Ovary (tissue), 9 donors: ENCODE results near the gene ACVRL1. TPM values are rescaled to one million over a fixed set of nuclear protein-coding genes. Genes with fewer than 3 reads are reported as not detected.

Source experiments
- DNase-seq, 5 donors: peaks; one replicate each; pipeline ENCODE4 v3.0.0-alpha.2; 2019 to 2020
- H3K27ac ChIP-seq, 2 donors: fragments of 200-600 bp; one replicate each; pipeline versions ENCODE4 v1.5.1 to v1.8.0; 2019 to 2022
- H3K27me3 ChIP-seq: fragments of 200-600 bp; one replicate; pipeline ENCODE4 v1.8.0; 2022
- H3K36me3 ChIP-seq: fragments of 200-600 bp; sonication (generic); one replicate; pipeline ENCODE4 v1.5.1; 2019
- H3K4me1 ChIP-seq: one replicate; pipeline ENCODE4 v1.8.1; 2013; ENCODE audit warnings: mild to moderate bottlenecking, moderate library complexity; ENCODE audit not compliant: insufficient read depth
- H3K4me3 ChIP-seq: fragments of 200-600 bp; sonication (generic); one replicate; pipeline ENCODE4 v1.5.1; 2017
- H3K9me3 ChIP-seq, 2 donors: fragments of 200-600 bp in 1 of 2; sonication (generic) in 1 of 2; one replicate each; pipeline versions ENCODE4 v1.5.1 to v1.8.1; 2013 to 2019; ENCODE audit warnings: mild to moderate bottlenecking in 1 of 2, moderate library complexity in 1 of 2
- EP300 ChIP-seq: sonication (generic); formaldehyde crosslinking; IDR thresholded peaks from one replicate; pipeline ENCODE4 v1.6.1; 2017; ENCODE audit warnings: antibody characterized with exemption
- POLR2A ChIP-seq: fragments of 450-650 bp; IDR thresholded peaks from one replicate; pipeline ENCODE4 v1.6.1; 2017; ENCODE audit warnings: antibody characterized with exemption, mild to moderate bottlenecking, moderate library complexity
- WGBS, 3 donors: extraction: QIAGEN DNeasy Blood & Tissue Kit in 1 of 3; methylation state at CpG; one replicate each; pipeline versions ENCODE4 v1.1.5 to v1.1.7; 2013 to 2017; 5-methylcytosine and 5-hydroxymethylcytosine counted together
- intact Hi-C, 4 donors: fragments of 100-400 bp; cut with DNase I; formaldehyde crosslinking; loops; one replicate each; pipeline versions ENCODE4 v1.11.0 to v1.15.1; 2022 to 2023
- polyA plus RNA-seq, 2 donors: library from polyadenylated mRNA; stranded (reverse); fragments of 200-250 nt in 1 of 2; fragments of 350-450 nt in 1 of 2; fragmentation: Illumina TruSeq in 1 of 2; extraction: RNeasy Lipid Tissue Mini Kit (QIAGEN cat#74804) in 1 of 2; gene quantifications; one replicate each; pipeline ENCODE4 v1.2.3, GENCODE V29; 2013 to 2014
- total RNA-seq, 7 donors: library from RNA; depleted of rRNA in 2 of 7; stranded (reverse); fragments of >200 nt in 2 of 7; fragmentation: NEBNext Ultra II Directional in 3 of 7; extraction: Animal tissue kit (Norgen Biotek cat#: 25700) in 3 of 7; gene quantifications; one replicate each; pipeline versions ENCODE4 v1.1.0 to v1.2.4, GENCODE V29; 2016 to 2023
- TF ChIP-seq, protein P1 (sequence below), 3 donors: fragments of 450-650 bp in 2 of 3; fragments of 200-600 bp in 1 of 3; IDR thresholded peaks; one replicate each; pipeline versions ENCODE4 v1.5.1 to v1.8.0; 2016 to 2022; ENCODE audit warnings: antibody characterized with exemption in 3 of 3, mild to moderate bottlenecking in 1 of 3
- donor health status: DM: no; HTN: no; CAD: no; lungs with moderate emphysema.
- donor health status: DM: no; HTN: no; CAD: no.
- donor health status: Bipolar disorder and iron deficiency.
- donor health status: DM: yes; HTN: yes; CAD: no.
- donor health status: DM: no; HTN: no; CAD: no.
- donor health status: DM: yes; HTN: yes; CAD: no.

Gene ACVRL1
- total and polyA plus RNA-seq, 9 donors, result 5.7 to 17.6 (median 11.2) TPM

DNA sequence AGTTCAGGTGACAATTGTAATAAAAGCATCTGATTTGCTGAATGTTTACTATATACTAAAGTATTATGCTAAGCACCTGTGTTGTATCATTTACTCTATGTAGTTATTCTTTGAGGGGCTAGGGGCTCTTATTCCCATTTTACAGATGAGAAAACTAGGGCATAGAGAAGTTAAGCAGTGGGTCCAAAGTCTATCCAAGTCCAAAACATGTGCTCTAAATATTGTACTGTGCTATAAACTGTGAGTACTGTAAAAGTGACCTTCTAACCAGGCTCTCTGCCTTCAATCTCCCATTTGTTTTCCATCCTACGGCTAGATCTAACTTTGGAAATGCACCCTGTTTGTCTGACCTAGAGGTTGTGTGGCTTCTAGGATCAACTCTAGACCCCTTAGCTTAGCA is 53.2 kb downstream of the ACVRL1 start:
- Histone ChIP-seq H3K4me3 (no peak overlapping the region), H3K4me1 (no peaks in the 10 kb centered on the region), H3K27ac (no peak overlapping the region), H3K36me3 (no peaks in the 10 kb centered on the region), H3K9me3 (no peaks in the 10 kb centered on the region), H3K27me3 (no peaks in the 10 kb centered on the region)
- WGBS, 3 donors, result 81 to 89% (median 84%) methylated on average over 1 of the region's 1 CpG
- DNase-seq, result no peak
- TF ChIP-seq EP300, result no peak
- TF ChIP-seq POLR2A, result no peak
- TF ChIP-seq, protein P1, sequence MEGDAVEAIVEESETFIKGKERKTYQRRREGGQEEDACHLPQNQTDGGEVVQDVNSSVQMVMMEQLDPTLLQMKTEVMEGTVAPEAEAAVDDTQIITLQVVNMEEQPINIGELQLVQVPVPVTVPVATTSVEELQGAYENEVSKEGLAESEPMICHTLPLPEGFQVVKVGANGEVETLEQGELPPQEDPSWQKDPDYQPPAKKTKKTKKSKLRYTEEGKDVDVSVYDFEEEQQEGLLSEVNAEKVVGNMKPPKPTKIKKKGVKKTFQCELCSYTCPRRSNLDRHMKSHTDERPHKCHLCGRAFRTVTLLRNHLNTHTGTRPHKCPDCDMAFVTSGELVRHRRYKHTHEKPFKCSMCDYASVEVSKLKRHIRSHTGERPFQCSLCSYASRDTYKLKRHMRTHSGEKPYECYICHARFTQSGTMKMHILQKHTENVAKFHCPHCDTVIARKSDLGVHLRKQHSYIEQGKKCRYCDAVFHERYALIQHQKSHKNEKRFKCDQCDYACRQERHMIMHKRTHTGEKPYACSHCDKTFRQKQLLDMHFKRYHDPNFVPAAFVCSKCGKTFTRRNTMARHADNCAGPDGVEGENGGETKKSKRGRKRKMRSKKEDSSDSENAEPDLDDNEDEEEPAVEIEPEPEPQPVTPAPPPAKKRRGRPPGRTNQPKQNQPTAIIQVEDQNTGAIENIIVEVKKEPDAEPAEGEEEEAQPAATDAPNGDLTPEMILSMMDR (IDR thresholded peaks at IDR 0.05), result no peak
- intact Hi-C loops, result no loop called here

DNA sequence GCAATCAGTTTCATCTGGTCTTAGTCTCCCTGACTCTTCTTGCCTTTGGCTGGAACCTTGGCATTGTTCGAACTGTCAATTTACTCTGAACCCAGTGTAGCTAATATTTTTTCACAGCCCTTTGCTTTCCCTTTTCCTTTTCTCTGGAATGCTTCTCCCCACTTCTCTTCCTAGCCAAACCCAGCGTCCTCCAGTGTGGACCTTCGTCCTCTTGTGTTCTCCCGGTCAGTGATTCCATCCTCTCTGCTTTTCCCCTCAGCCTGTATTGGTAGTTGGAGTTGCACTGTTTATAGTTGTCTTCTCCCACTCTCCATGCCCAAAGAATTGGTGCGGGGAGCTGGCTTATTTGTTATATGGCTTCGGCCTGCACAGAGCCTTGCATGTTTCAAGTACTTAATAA is 53.6 kb downstream of the ACVRL1 start:
- Histone ChIP-seq H3K4me3 (no peak overlapping the region), H3K27me3 (no peaks in the 10 kb centered on the region), H3K4me1 (no peaks in the 10 kb centered on the region), H3K36me3 (no peaks in the 10 kb centered on the region), H3K27ac (no peak overlapping the region), H3K9me3 (no peaks in the 10 kb centered on the region)
- 92 to 98% (median 95%) methylated on average over 6 of the region's 6 CpGs for WGBS, 3 donors
- intact Hi-C loops, result no loop called here
- DNase-seq, result no peak
- TF ChIP-seq, protein P1 (IDR thresholded peaks at IDR 0.05), result no peak
- TF ChIP-seq POLR2A (no peak), EP300 (no peak)

DNA sequence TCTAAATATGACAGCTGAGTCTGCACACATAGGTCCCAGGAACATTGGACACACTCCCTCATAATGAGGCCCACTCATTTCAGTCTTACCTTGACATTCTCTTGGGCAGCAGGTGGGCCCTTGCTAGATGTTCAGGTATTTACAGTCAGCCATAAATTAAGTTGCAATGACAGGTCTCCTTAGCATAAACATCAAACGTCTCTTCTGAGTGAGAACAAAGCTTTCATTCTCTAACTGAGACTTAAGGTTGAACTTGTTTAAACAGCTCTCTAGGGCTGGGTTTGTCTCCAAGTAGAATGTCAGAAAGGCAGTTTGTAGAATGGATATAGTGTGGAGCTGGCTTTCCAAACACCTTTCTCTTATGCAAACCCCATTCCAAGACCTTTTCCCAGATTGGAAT is 54.5 kb downstream of the ACVRL1 start:
- Histone ChIP-seq H3K4me1 (no peaks in the 10 kb centered on the region), H3K4me3 (no peak overlapping the region), H3K9me3 (no peaks in the 10 kb centered on the region), H3K27me3 (no peaks in the 10 kb centered on the region), H3K27ac (no peak overlapping the region), H3K36me3 (no peaks in the 10 kb centered on the region)
- intact Hi-C loops, result no loop called here
- TF ChIP-seq, protein P1 (IDR thresholded peaks at IDR 0.05), result no peak
- no peak for TF ChIP-seq POLR2A
- TF ChIP-seq EP300, result no peak
- no peak for DNase-seq
- WGBS, 3 donors, result 33 to 66% (median 48%) methylated on average over 1 of the region's 1 CpG

DNA sequence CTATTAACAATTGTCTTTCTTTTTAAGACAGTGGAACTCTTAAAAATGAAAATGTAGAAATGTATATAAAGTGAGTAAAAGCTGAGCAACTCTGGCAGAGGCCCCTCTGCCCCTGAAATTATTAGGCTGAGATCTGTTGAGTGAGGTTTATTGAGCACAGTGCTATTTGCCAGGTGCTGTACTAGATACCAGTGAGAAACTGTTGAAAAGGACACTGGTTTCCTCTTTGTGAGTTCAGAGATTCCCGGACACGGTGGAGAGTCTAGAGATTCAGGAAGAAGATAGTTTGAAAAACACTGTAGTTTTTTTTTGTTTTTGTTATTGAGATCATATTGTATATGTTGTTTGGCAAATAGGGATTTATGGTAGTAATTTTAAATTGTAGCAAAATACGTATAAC is 55.4 kb downstream of the ACVRL1 start:
- no peak for TF ChIP-seq POLR2A
- TF ChIP-seq, protein P1 (IDR thresholded peaks at IDR 0.05), result no peak
- no peak for TF ChIP-seq EP300
- DNase-seq, result no peak
- Histone ChIP-seq H3K36me3 (no peaks in the 10 kb centered on the region), H3K27me3 (no peaks in the 10 kb centered on the region), H3K27ac (no peak overlapping the region), H3K9me3 (no peaks in the 10 kb centered on the region), H3K4me1 (no peaks in the 10 kb centered on the region), H3K4me3 (no peak overlapping the region)
- intact Hi-C loops, result no loop called here
- 87 to 92% (median 89%) methylated on average over 3 of the region's 3 CpGs for WGBS, 3 donors

DNA sequence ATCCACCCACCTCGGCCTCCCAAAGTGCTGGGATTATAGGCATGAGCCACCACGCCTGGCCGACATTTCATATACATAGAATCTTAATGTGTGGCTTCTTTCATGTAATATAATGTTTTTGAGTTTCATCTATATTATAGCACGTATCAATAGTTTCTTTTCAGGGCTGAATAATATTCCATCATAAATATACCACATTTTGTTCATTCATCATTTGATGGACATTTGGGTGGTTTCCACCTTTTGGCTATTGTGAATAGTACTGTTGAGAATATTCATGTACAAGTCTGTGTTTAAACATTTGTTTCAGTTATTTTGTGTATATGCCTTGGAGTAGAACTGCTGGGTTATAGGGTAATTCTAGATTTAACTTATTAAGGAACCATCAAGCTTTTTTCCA is 56.2 kb downstream of the ACVRL1 start:
- Histone ChIP-seq H3K4me3 (no peak overlapping the region), H3K9me3 (no peaks in the 10 kb centered on the region), H3K27ac (no peak overlapping the region), H3K36me3 (no peaks in the 10 kb centered on the region), H3K27me3 (no peaks in the 10 kb centered on the region), H3K4me1 (no peaks in the 10 kb centered on the region)
- intact Hi-C loops, result no loop called here
- no peak for TF ChIP-seq POLR2A
- TF ChIP-seq, protein P1 (IDR thresholded peaks at IDR 0.05), result no peak
- TF ChIP-seq EP300, result no peak
- DNase-seq, result no peak
- 99% methylated on average over 4 of the region's 4 CpGs for WGBS, 3 donors
